ENCODE measurements around the gene BAIAP3.

BAIAP3 gene

GRCh38 chr16:1349351-1349750 lies 15.9 kb downstream of the BAIAP3 start:
- DNase-seq: no peak

- no peak for DNase-seq
Observed at GRCh38 chr16:1349951-1350350, 16.5 kb downstream of the BAIAP3 start.

GRCh38 chr16:1350691-1351090 lies 17.2 kb downstream of the BAIAP3 start:
- DNase-seq: no peak

GRCh38 chr16:1351215-1351581 lies 17.8 kb downstream of the BAIAP3 start:
- no peak for DNase-seq

- DNase-seq: peak; percentile 20 to 61
Observed at GRCh38 chr16:1351582-1352362, 18.3 kb downstream of the BAIAP3 start, which contains the start of the genes GNPTG and TSR3. Gene GNPTG (plus strand): TSS chr16:1351931. CDS start chr16:1351966, 35 bp downstream. Gene TSR3 (minus strand): TSS chr16:1351878. CDS start chr16:1351804, 74 bp downstream.

- DNase-seq: no peak
Observed at GRCh38 chr16:1354815-1355540, 21.5 kb downstream of the BAIAP3 start.

- no peak for DNase-seq
Observed at GRCh38 chr16:1355591-1355990, 22.1 kb downstream of the BAIAP3 start.

- DNase-seq: no peak
Observed at GRCh38 chr16:1356061-1356900, 22.8 kb downstream of the BAIAP3 start.

- DNase-seq: no peak
Observed at GRCh38 chr16:1357906-1358566, 24.6 kb downstream of the BAIAP3 start.

- no peak for DNase-seq
Observed at GRCh38 chr16:1361685-1362360, 28.4 kb downstream of the BAIAP3 start.

- DNase-seq: no peak
Observed at GRCh38 chr16:1362807-1363206, 29.4 kb downstream of the BAIAP3 start.

GRCh38 chr16:1363501-1364041 lies 30.1 kb downstream of the BAIAP3 start:
- peak in 1 of 2 donors; percentile 6 for DNase-seq

GRCh38 chr16:1364510-1364909 lies 31.1 kb downstream of the BAIAP3 start:
- no peak for DNase-seq

- DNase-seq: no peak
Observed at GRCh38 chr16:1366060-1366711, 32.7 kb downstream of the BAIAP3 start.

- no peak for DNase-seq
Observed at GRCh38 chr16:1366712-1367299, 33.4 kb downstream of the BAIAP3 start.

GRCh38 chr16:1367486-1368174 lies 34.2 kb downstream of the BAIAP3 start:
- no peak for DNase-seq

GRCh38 chr16:1371054-1371978 lies 37.9 kb downstream of the BAIAP3 start:
- DNase-seq: no peak

- no peak for DNase-seq
Observed at GRCh38 chr16:1372292-1372950, 39.0 kb downstream of the BAIAP3 start.
